NCI-H446 (cell line): ENCODE measurements around the gene FBXO22.
"Not testable (repeated sequence)": the region's sequence is repeated elsewhere in the genome, so short reads cannot be mapped to it uniquely, and the experiment has no call there.

ENCODE experiments used
- DNase-seq, 2 experiments: peaks; one replicate each; lab custom pipeline; 2025; lab: John Stamatoyannopoulos, UW

Gene FBXO22

GRCh38 chr15:75981149-75981815 lies 77.6 kb downstream of the FBXO22 start:
- DNase-seq, result no peak

- no peak for DNase-seq
Measured at GRCh38 chr15:75982468-75982867, 78.8 kb downstream of the FBXO22 start.

GRCh38 chr15:75984706-75985105 lies 81.0 kb downstream of the FBXO22 start:
- DNase-seq, result not testable (repeated sequence)

- DNase-seq, result no peak
Measured at GRCh38 chr15:75985971-75986370, 82.3 kb downstream of the FBXO22 start.

- DNase-seq, result no peak
Measured at GRCh38 chr15:75989045-75989444, 85.4 kb downstream of the FBXO22 start.

- no peak for DNase-seq
Measured at GRCh38 chr15:75989875-75990274, 86.2 kb downstream of the FBXO22 start.
